Activated CD8-positive, alpha-beta memory T cell treated with anti-CD3 and anti-CD28 coated beads for 4 hours (primary cell): Measurements from ENCODE around the gene DLGAP4.
"Not testable (repeated sequence)": the region's sequence is repeated elsewhere in the genome, so short reads cannot be mapped to it uniquely, and the experiment has no call there.

Experiments used
- DNase-seq, 2 donors: peaks; one replicate each; pipeline ENCODE4 v3.0.0-alpha.2; 2020; ENCODE audit warnings: low read depth in 2 of 2

Gene DLGAP4

GRCh38 chr20:36499723-36500501, 193.8 kb downstream of the DLGAP4 start:
- DNase-seq: no peak

- DNase-seq: no peak
These were observed 195.3 kb downstream of the DLGAP4 start for GRCh38 chr20:36501367-36502006.

- no peak for DNase-seq
These were observed 198.2 kb downstream of the DLGAP4 start for GRCh38 chr20:36504295-36504694.

- no peak for DNase-seq
These were observed 200.1 kb downstream of the DLGAP4 start for GRCh38 chr20:36506253-36506652.

DNA sequence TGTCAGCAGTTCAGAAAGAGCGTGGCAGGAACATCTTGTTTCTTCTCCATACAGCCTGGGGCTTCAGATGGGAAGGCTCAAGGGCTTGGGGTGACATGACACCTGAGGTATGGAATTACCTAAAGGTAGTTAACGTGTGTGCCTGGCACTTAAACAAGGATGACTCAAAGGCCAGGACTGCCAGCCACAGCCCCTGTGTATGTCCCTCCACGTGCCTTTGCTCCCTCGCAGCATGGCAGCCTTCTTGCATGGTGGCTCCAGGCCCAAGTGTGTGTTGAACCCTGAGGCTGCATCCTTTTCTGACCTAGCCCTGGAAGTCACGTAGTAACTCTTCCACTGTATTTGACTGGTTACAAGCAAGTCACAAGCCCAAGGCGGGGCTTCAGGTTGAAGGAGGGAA, 201.6 kb downstream of the DLGAP4 start:
- DNase-seq: no peak

DNA sequence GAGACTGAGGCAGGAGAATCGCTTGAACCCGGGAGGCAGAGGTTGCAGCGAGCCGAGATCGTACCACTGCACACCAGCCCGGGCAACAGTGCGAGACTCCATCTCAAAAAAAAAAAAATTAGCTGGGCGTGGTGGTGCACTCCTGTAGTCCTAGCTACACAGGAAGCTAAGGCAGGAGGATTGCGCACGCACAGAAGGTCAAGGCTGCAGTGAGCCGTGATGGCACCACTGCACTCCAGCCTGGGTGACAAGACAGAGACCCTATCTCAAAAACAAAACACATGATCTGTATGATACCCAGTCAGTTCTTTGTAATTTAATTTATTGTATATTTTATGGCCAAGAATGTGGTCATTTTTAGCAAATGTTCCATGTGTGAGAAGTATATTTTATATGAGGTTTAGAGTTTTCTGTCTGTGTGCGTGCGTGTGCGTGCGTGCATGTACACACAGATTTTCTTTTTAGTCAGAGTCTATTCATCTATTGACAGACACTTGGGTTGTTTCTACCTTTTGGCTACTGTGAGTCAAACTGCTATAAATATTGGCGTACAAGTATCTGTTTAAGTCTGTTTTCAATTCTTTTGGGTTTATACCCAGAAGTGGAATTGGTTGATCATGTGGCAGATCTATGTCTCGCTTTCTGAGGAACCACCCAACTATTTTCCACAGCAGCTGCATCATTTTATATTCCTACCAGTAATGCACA, 213.0 kb downstream of the DLGAP4 start:
- DNase-seq: no peak

GRCh38 chr20:36519944-36520343, 213.8 kb downstream of the DLGAP4 start:
- no peak for DNase-seq

GRCh38 chr20:36521526-36521925, 215.4 kb downstream of the DLGAP4 start:
- no peak for DNase-seq

- DNase-seq: not testable (repeated sequence)
These were observed 216.3 kb downstream of the DLGAP4 start for GRCh38 chr20:36522412-36522811.

DNA sequence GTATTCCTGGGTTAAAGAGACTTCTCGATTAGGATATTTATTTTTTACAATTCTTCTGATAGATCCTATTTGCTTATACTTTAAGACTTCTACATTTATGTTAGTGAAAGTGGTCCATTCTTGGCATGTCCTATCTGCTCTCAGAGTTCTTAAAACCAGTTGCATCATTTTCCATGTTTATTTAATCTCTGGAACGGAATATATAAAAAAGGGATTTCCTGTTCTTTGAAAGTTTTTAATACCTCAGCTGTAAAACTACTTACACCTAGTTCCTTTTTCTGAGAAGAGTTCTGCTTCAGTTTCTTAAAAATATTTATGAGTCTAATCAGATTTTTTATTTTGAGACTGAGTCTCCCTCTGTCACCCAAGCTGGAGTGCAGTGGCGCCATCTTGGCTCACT, 217.2 kb downstream of the DLGAP4 start:
- DNase-seq: no peak

- DNase-seq: no peak
These were observed 219.7 kb downstream of the DLGAP4 start for GRCh38 chr20:36525620-36526365.

DNA sequence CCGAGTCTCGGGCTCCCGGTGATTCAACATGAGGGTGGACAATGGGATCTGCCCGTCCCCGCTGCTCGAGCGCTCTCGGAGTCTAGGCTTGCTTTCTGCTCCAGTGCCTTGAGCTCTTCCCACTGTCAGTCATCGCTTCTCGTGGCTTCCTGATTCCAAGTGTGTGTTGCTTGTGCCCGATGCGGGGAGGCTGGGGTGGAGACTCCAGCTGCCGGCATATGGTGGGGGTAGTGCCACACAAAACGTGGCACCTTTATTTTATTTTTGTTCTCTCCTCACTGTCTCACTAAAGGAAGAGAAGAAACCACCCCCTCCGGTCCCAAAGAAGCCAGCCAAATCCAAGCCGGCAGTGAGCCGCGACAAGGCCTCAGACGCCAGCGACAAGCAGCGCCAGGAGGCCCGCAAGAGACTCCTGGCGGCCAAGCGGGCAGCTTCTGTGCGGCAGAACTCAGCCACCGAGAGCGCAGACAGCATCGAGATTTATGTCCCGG, 220.4 kb downstream of the DLGAP4 start:
- no peak for DNase-seq

DNA sequence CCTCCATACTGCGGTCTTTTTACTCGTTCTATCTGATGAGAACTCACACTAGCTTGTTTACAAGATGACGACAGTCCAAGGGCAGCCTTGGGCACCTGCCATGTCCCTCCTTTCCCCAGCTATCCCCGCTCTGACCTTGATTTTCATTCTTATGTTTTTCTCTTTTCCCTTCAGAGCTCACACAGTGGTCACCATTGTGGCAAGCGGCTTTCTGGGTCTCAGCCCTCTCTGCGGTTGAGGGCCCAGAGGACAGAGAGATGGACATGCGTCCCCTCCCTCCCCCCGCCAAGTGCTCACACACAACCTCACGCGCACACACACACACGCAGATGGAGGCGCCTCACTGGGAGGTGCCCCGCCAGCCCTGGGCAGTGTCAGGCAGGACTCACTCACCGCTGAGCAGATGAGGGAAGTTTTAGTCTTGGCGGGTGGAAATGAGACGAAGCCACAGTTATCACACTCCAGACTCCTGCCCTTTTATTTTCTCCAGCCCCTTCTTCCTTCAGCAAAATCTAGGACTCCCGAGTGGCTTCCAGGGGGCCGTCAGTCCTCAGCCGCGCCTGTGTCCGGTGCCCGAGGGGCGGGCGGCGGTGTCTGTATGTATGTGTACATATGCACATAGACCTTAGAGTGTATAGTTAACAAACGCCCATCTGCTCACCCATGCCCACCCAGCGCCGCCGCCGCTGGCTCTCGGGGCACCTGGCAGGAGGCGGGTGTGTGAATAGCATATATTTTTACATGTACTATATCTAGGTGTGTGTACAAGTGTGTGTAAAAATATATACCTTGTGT, 221.4 kb downstream of the DLGAP4 start:
- no peak for DNase-seq

DNA sequence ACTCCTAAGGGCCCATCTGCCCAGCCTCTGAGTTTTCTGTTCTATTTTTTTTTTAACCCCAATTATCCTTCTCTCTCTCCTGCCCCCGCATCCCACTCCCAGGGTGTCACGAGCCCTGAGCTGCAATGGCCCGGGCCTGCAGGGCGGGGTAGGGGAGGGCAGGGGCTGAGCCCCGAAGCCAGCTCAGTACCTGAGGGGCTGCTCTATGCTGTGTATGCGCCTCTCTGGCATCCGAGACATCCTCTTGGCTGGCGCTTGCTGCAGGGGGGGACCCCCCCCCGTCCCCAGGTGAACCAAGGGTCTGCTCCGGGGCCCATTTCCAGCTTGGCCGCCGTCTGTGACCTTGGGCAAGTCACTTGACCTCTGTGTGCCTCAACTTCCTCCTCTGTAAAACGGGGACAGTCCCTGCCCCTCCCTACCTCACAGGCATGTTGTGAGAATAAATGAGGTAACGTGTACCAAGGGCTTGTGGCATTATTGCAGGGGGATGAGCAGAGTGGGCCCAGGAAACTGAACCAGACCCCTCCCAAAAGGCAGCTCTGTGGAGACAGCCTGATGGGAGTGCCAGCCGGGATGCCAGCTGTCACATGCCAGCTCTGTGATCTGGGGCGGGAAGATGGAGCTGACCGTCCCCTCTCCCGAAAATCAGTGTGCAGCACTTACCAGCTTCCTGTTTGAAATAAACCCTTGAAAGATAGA, 222.2 kb downstream of the DLGAP4 start:
- no peak for DNase-seq

- no peak for DNase-seq
These were observed 222.8 kb downstream of the DLGAP4 start for GRCh38 chr20:36528875-36529417.

DNA sequence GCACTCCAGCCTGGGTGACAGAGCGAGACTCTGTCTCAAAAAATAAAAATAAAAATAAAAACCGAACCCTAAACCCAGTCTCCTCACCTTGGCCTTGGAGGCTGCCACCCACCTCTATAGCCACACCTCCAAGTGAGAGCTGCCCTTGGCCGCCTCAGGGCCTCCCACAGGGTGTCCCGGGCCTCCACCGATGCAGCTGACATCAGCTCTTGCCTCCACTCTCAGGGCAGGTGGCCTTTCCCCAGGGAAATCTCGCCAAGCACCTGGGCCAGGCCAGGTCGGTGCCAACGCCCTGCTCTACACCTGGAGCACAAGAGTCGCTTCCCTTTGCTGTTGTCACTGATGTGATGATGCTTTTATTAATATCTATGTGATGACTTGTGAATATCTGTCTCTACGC, 226.2 kb downstream of the DLGAP4 start:
- DNase-seq: no peak

DNA sequence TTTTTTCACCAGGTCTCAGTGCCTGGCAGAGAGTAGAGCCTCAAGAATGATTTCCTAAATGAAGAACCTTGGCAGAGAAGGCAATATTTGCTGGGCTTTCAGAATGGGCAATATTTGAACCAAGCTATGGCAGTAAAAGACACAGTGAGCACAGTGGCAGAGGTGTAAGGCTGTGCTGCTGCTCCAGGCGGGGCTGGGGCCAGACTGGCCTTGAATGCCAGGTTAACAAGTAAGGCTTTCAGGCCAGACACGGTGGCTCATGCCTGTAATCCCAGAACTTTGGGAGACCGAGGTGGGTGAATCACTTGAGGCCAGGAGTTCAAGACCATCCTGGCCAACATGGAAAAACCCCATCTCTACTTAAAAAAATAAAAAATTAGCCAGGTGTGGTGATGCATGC, 226.7 kb downstream of the DLGAP4 start:
- DNase-seq: no peak

GRCh38 chr20:36538026-36538722, 232.0 kb downstream of the DLGAP4 start:
- DNase-seq: no peak

DNA sequence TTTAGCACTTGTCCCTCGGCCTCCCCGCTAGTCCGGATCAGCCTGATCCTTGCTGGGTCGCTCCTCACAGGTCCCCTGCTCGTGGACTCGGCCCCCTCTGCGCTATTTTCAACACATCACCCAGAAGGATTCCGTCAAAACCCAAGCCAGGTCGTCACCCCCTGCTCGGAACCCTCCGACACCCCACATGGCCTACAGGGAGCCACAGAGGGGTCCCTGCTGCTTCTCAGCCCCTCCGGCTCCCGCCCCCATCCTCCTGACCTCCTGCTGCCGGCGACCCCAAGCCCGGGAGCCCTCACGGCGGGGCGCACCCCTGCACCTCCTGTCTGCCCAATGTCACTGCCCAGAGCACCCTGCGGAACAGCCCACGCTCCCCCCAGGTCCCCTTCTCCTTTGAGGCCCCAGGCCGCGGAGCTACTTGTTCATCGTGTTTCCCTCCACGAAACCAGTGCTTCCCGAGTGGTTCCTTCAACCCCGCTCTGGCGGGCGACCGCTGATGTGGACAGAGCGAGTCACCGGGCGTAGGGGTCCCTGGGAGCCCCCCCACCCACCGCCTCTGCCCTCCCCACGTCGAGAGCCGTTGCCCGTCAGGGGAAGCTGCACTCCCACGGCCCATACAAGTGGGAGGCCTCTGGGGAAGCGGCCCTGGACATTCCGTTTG, 234.5 kb downstream of the DLGAP4 start:
- DNase-seq: no peak
